Adrenal gland (tissue), 12 donors: ENCODE measurements around the gene DNAH1. TPM values are rescaled to one million over a fixed set of nuclear protein-coding genes. Genes with fewer than 3 reads are reported as not detected.

ENCODE experiments used
- DNase-seq, 7 donors: peaks; one replicate each; pipeline ENCODE4 v3.0.0-alpha.2; 2019 to 2020
- H3K27ac ChIP-seq, 5 donors: fragments of 200-600 bp; sonication (generic) in 4 of 5; 1 replicate in 3 of 5; 2 replicates in 2 of 5; pipeline versions ENCODE4 v1.5.1 to v1.8.0; 2016 to 2020; ENCODE audit warnings: mild to moderate bottlenecking in 1 of 5
- H3K27me3 ChIP-seq: fragments of 200-600 bp; 2 replicates; pipeline ENCODE4 v1.8.0; 2021
- H3K36me3 ChIP-seq, 2 donors: fragments of 200-600 bp; replicated peaks in 1 of 2; 1 replicate in 1 of 2; 2 replicates in 1 of 2; pipeline versions ENCODE4 v1.5.1 to v1.8.0; 2018 to 2022
- H3K4me1 ChIP-seq, 2 donors: fragments of 200-600 bp; replicated peaks in 1 of 2; 1 replicate in 1 of 2; 2 replicates in 1 of 2; pipeline versions ENCODE4 v1.5.1 to v1.8.0; 2018 to 2021
- H3K4me3 ChIP-seq, 4 donors: fragments of 200-600 bp; sonication (generic) in 3 of 4; one replicate each; pipeline ENCODE4 v1.5.1; 2016 to 2018
- H3K9me3 ChIP-seq, 3 donors: fragments of 200-600 bp; sonication (generic) in 1 of 3; replicated peaks in 1 of 3; 1 replicate in 2 of 3; 2 replicates in 1 of 3; pipeline versions ENCODE4 v1.5.1 to v1.8.0; 2016 to 2021
- CTCF ChIP-seq, 6 experiments: fragments of 450-650 bp in 4 of 6; fragments of 200-600 bp in 2 of 6; sonication (generic) in 1 of 6; IDR thresholded peaks; 1 replicate in 5 of 6; 2 replicates in 1 of 6; pipeline versions ENCODE4 v1.5.1 to v1.8.0; 2016 to 2021; ENCODE audit warnings: antibody characterized with exemption in 6 of 6, mild to moderate bottlenecking in 2 of 6, moderate library complexity in 1 of 6
- POLR2A ChIP-seq, 2 donors: fragments of 450-650 bp; IDR thresholded peaks; one replicate each; pipeline ENCODE4 v1.6.1; 2017; ENCODE audit warnings: antibody characterized with exemption in 2 of 2, mild to moderate bottlenecking in 2 of 2, moderate library complexity in 1 of 2
- WGBS, 4 donors: extraction: QIAGEN DNeasy Blood & Tissue Kit in 2 of 4; methylation state at CpG; one replicate each; pipeline versions ENCODE4 v1.1.5 to v1.1.7; 2013 to 2017; 5-methylcytosine and 5-hydroxymethylcytosine counted together
- intact Hi-C, 2 donors: fragments of 100-400 bp; cut with DNase I; formaldehyde crosslinking; loops; one replicate each; pipeline versions ENCODE4 v1.14.1 to v1.15.0; 2022 to 2023
- polyA plus RNA-seq, 3 donors: library from polyadenylated mRNA; stranded (reverse); fragments of 200-250 nt in 2 of 3; fragments of 350-450 nt in 1 of 3; fragmentation: Illumina TruSeq in 1 of 3; extraction: RNeasy Lipid Tissue Mini Kit (QIAGEN cat#74804) in 1 of 3; gene quantifications; one replicate each; pipeline ENCODE4 v1.2.3, GENCODE V29; 2013 to 2014
- total RNA-seq, 9 donors: library from RNA; depleted of rRNA in 4 of 9; stranded (reverse); fragments of >200 nt in 4 of 9; fragments of 120-200 nt in 1 of 9; fragmentation: NEBNext Ultra II Directional in 1 of 9; extraction: Animal tissue kit (Norgen Biotek cat#: 25700) in 1 of 9; gene quantifications; one replicate each; pipeline versions ENCODE4 v1.1.0 to v1.2.4, GENCODE V29; 2013 to 2023
- donor health status: healthy with polysubstance abuse.
- donor health status: Bipolar disorder and iron deficiency.
- donor health status: DM: yes; HTN: yes; CAD: no.
- donor health status: DM: no; HTN: no; CAD: no.
- donor health status: DM: no; HTN: no; CAD: no.
- donor health status: DM: yes; HTN: yes; CAD: no.

DNAH1 gene
- total and polyA plus RNA-seq, 12 donors, result 2.1 to 24.4 (median 9.0) TPM

GRCh38 chr3:52291508-52292181 lies 24.5 kb upstream of the DNAH1 start:
- Histone ChIP-seq H3K4me1 (peaks cover 4 to 17% of the 10 kb centered on the region in 2 donors), H3K27me3 (no peaks in the 10 kb centered on the region), H3K9me3 (no peaks in the 10 kb centered on the region), H3K4me3 (no peak overlapping the region), H3K36me3 (peaks cover 0 to 21% of the 10 kb centered on the region in 2 donors), H3K27ac (no peak overlapping the region)
- DNase-seq, result peak in 3 of 7 donors; percentile 37 to 55 (median 45)
- no peak for TF ChIP-seq POLR2A (IDR thresholded peaks at IDR 0.05)
- TF ChIP-seq CTCF (IDR thresholded peaks at IDR 0.05), result peak; percentile 12 to 59 (median 48)
- intact Hi-C loops, result loop anchor here in 1 of 2 donors (2.0 kb wide), 1 partner anchor 49 kb away; no protein-coding TSS in a partner anchor
- WGBS, 4 donors, result 71 to 84% (median 74%) methylated on average over 4 to 7 of the region's 7 CpGs

DNA sequence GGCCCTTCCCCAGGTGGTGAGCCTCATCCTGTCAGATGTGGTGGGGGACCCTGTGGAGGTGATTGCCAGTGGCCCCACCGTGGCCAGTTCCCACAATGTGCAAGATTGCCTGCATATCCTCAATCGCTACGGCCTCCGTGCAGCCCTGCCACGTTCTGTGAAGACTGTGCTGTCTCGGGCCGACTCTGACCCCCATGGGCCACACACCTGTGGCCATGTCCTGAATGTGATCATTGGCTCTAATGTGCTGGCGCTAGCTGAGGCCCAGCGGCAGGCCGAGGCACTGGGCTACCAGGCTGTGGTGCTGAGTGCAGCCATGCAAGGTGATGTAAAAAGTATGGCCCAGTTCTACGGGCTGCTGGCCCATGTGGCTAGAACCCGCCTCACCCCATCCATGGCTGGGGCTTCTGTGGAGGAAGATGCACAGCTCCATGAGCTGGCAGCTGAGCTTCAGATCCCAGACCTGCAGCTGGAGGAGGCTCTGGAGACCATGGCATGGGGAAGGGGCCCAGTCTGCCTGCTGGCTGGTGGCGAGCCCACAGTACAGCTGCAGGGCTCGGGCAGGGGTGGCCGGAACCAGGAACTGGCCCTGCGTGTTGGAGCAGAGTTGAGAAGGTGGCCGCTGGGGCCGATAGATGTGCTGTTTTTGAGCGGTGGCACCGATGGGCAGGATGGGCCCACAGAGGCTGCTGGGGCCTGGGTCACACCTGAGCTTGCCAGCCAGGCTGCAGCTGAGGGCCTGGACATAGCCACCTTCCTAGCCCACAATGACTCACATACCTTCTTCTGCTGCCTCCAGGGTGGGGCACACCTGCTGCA lies 23.7 kb upstream of the DNAH1 start:
- Histone ChIP-seq H3K36me3 (peaks cover 0 to 21% of the 10 kb centered on the region in 2 donors), H3K4me1 (peaks cover 0 to 11% of the 10 kb centered on the region in 2 donors), H3K4me3 (no peak overlapping the region), H3K27me3 (no peaks in the 10 kb centered on the region), H3K9me3 (no peaks in the 10 kb centered on the region), H3K27ac (no peak overlapping the region)
- TF ChIP-seq CTCF (IDR thresholded peaks at IDR 0.05) (no peak), POLR2A (IDR thresholded peaks at IDR 0.05) (no peak)
- WGBS, 4 donors, result 92 to 95% (median 94%) methylated on average over 15 to 20 of the region's 20 CpGs
- intact Hi-C loops, result no loop called here
- no peak for DNase-seq

DNA sequence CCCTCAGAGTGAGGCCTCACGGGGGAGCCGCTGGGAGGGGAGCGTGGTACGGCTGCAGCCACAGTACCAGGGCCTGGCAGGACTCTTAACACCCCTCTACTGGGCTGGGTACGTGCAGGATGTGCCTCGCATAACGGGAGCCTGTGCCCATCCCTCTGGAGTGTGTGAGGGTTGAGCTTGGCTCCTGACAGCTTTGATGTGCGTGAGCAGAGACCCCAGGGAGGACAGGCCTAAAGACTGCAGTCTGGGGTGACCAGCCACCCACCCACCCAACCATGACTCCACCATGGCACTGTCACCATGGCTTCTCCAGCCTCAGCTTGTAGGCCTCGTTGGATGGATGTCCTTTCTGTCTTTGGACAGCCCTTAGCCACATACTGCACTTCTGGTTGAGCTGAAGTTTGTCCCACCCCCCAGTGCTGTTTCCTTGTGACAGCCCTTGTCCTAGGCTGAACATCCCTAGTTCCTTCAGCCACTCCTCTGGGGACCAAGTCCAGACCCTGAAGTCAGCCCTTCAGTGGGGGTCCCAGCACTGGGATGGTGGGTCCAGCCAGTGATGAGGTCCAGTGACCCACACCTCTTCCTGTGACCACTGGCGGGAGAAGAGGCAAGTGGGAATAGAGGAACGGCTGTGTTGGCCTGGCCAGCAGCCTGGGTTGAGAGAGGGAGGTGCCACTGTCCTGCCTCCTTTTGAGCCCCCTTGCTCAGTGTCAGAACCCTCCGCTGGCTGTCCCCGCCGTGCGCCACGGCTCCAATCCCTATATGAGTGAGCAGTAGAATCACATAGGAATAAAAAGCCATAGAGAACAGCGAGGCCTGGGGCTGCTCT lies 22.4 kb upstream of the DNAH1 start:
- H3K27ac ChIP-seq, result no peak overlapping the region
- H3K27me3 ChIP-seq, result no peaks in the 10 kb centered on the region
- peaks cover 0 to 21% of the 10 kb centered on the region in 2 donors for H3K36me3 ChIP-seq
- no peak for DNase-seq
- H3K4me1 ChIP-seq, result peaks cover 5 to 13% of the 10 kb centered on the region in 2 donors
- intact Hi-C loops, result no loop called here
- no peaks in the 10 kb centered on the region for H3K9me3 ChIP-seq
- WGBS, 4 donors, result 86 to 95% (median 89%) methylated on average over 13 to 17 of the region's 17 CpGs
- TF ChIP-seq POLR2A (IDR thresholded peaks at IDR 0.05), result no peak
- no peak for TF ChIP-seq CTCF (IDR thresholded peaks at IDR 0.05)
- H3K4me3 ChIP-seq, result no peak overlapping the region
